Retina (tissue), 1 donor: Measurements from ENCODE around the gene RENBP.
A peak's percentile ranks its signal among the peaks of the same experiment; 100 is the strongest.

ENCODE experiments used
- DNase-seq: peaks from one replicate; pipeline ENCODE4 v3.0.0-alpha.2; 2016

RENBP gene

GRCh38 chrX:153931748-153932147 lies 12.7 kb downstream of the RENBP start:
- no peak for DNase-seq

- no peak for DNase-seq
These were observed 13.3 kb downstream of the RENBP start for GRCh38 chrX:153931151-153931550.

- no peak for DNase-seq
These were observed 14.2 kb downstream of the RENBP start for GRCh38 chrX:153930011-153930910.

GRCh38 chrX:153929576-153929975 lies 14.9 kb downstream of the RENBP start:
- DNase-seq, result no peak

- no peak for DNase-seq
These were observed 15.6 kb downstream of the RENBP start for GRCh38 chrX:153928846-153929245.

- peak; percentile 94 for DNase-seq
These were observed 16.3 kb downstream of the RENBP start for GRCh38 chrX:153927922-153928760.

- DNase-seq, result peak; percentile 62
These were observed 16.8 kb downstream of the RENBP start for GRCh38 chrX:153927672-153927921.

- DNase-seq, result peak; percentile 64
These were observed 17.4 kb downstream of the RENBP start for GRCh38 chrX:153926858-153927671.

GRCh38 chrX:153926552-153926857 lies 17.9 kb downstream of the RENBP start:
- no peak for DNase-seq

- no peak for DNase-seq
These were observed 18.5 kb downstream of the RENBP start, which contains the start of gene ARHGAP4 for GRCh38 chrX:153925739-153926551. Gene ARHGAP4, minus strand, starts transcription at chrX:153926264. Its CDS starts 62 bp downstream, at chrX:153926202.

- DNase-seq, result no peak
These were observed 19.1 kb downstream of the RENBP start for GRCh38 chrX:153925387-153925738.

GRCh38 chrX:153924149-153924861 lies 20.1 kb downstream of the RENBP start:
- no peak for DNase-seq

GRCh38 chrX:153922932-153923857 lies 21.2 kb downstream of the RENBP start:
- peak; percentile 47 for DNase-seq

- DNase-seq, result peak; percentile 60
These were observed 22.7 kb downstream of the RENBP start for GRCh38 chrX:153921511-153922446.

GRCh38 chrX:153921070-153921469 lies 23.4 kb downstream of the RENBP start:
- peak; percentile 42 for DNase-seq

GRCh38 chrX:153920546-153920945 lies 23.9 kb downstream of the RENBP start:
- DNase-seq, result no peak

- no peak for DNase-seq
These were observed 25.2 kb downstream of the RENBP start for GRCh38 chrX:153919281-153919680.

GRCh38 chrX:153917869-153918268 lies 26.6 kb downstream of the RENBP start:
- no peak for DNase-seq

- no peak for DNase-seq
These were observed 30.7 kb downstream of the RENBP start for GRCh38 chrX:153913701-153914100.
